Measurements from ENCODE around the gene ARHGAP40. TPM values are rescaled to one million over a fixed set of nuclear protein-coding genes. Genes with fewer than 3 reads are reported as not detected.

ARHGAP40 gene
- total RNA-seq, 4 donors from 2014 or later: not detected

- Histone ChIP-seq H3K36me3 (no peaks in the 10 kb centered on the region), H3K27me3 (peaks cover 0 to 6% of the 10 kb centered on the region in 2 donors), H3K9me3 (no peaks in the 10 kb centered on the region), H3K4me1 (no peaks in the 10 kb centered on the region), H3K27ac (no peak overlapping the region), H3K4me3 (no peak overlapping the region)
- 67 to 70% methylated on average over 16 of the region's 16 CpGs for WGBS, 2 donors
- no peak for DNase-seq (ENCODE audit: low spot score in 2 of 2)
- TF ChIP-seq POLR2A (IDR thresholded peaks at IDR 0.05): no peak
- no peak for TF ChIP-seq EP300 (IDR thresholded peaks at IDR 0.05)
- TF ChIP-seq CTCF (IDR thresholded peaks at IDR 0.05): no peak
These were observed 15.6 kb downstream of the ARHGAP40 start for GRCh38 chr20:38617011-38617829.

GRCh38 chr20:38617830-38618196 lies 16.2 kb downstream of the ARHGAP40 start:
- H3K27ac ChIP-seq: no peak overlapping the region
- no peak for DNase-seq (ENCODE audit: low spot score in 2 of 2)
- 87 to 92% methylated on average over 4 of the region's 4 CpGs for WGBS, 2 donors
- H3K27me3 ChIP-seq: peaks cover 0 to 6% of the 10 kb centered on the region in 2 donors
- no peak for TF ChIP-seq EP300 (IDR thresholded peaks at IDR 0.05)
- no peak for TF ChIP-seq CTCF (IDR thresholded peaks at IDR 0.05)
- TF ChIP-seq POLR2A (IDR thresholded peaks at IDR 0.05): no peak
- no peaks in the 10 kb centered on the region for H3K4me1 ChIP-seq
- H3K36me3 ChIP-seq: no peaks in the 10 kb centered on the region
- no peak overlapping the region for H3K4me3 ChIP-seq
- no peaks in the 10 kb centered on the region for H3K9me3 ChIP-seq

GRCh38 chr20:38620441-38620840 lies 18.8 kb downstream of the ARHGAP40 start:
- Histone ChIP-seq H3K36me3 (no peaks in the 10 kb centered on the region), H3K27me3 (peaks cover 0 to 6% of the 10 kb centered on the region in 2 donors), H3K4me3 (no peak overlapping the region), H3K9me3 (peaks cover 0 to 17% (median 0%) of the 10 kb centered on the region in 4 donors), H3K4me1 (no peaks in the 10 kb centered on the region), H3K27ac (no peak overlapping the region)
- DNase-seq (ENCODE audit: low spot score in 2 of 2): no peak
- WGBS, 2 donors: 52 to 56% methylated on average over 9 of the region's 9 CpGs
- no peak for TF ChIP-seq POLR2A (IDR thresholded peaks at IDR 0.05)
- TF ChIP-seq EP300 (IDR thresholded peaks at IDR 0.05): no peak
- TF ChIP-seq CTCF (IDR thresholded peaks at IDR 0.05): no peak

DNA sequence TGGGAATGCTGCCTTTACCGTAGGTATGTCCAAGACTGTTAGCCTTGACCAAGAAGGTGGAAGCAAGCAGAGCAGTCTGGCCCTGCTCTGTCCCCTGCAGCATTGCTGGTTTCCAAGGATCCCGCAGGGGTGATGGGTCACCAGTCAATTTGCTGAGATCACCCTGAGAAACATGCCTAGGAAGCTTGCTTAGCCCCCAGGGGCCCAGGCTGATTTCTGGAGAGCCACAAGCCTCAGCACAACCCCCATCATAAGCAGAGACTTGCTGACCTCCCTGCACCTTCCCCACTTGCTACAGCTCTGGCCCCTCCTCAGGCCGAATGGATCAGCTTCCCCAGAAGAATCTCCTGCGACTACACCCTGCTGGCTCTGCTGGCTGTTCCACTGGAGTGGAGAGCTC lies 21.5 kb downstream of the ARHGAP40 start:
- no peaks in the 10 kb centered on the region for H3K36me3 ChIP-seq
- peaks cover 0 to 17% (median 0%) of the 10 kb centered on the region in 4 donors for H3K9me3 ChIP-seq
- H3K27ac ChIP-seq: no peak overlapping the region
- no peaks in the 10 kb centered on the region for H3K4me1 ChIP-seq
- no peak for TF ChIP-seq EP300 (IDR thresholded peaks at IDR 0.05)
- TF ChIP-seq CTCF (IDR thresholded peaks at IDR 0.05): no peak
- no peak for TF ChIP-seq POLR2A (IDR thresholded peaks at IDR 0.05)
- WGBS, 2 donors: 61 to 66% methylated on average over 4 of the region's 4 CpGs
- no peak for DNase-seq (ENCODE audit: low spot score in 2 of 2)
- no peak overlapping the region for H3K4me3 ChIP-seq
- no peaks in the 10 kb centered on the region for H3K27me3 ChIP-seq

- DNase-seq (ENCODE audit: low spot score in 2 of 2): no peak
- Histone ChIP-seq H3K4me1 (no peaks in the 10 kb centered on the region), H3K36me3 (no peaks in the 10 kb centered on the region), H3K27me3 (no peaks in the 10 kb centered on the region), H3K9me3 (peaks cover 0 to 17% (median 0%) of the 10 kb centered on the region in 4 donors), H3K27ac (no peak overlapping the region), H3K4me3 (no peak overlapping the region)
- TF ChIP-seq EP300 (IDR thresholded peaks at IDR 0.05): no peak
- no peak for TF ChIP-seq POLR2A (IDR thresholded peaks at IDR 0.05)
- TF ChIP-seq CTCF (IDR thresholded peaks at IDR 0.05): no peak
- 80 to 82% methylated on average over 2 of the region's 2 CpGs for WGBS, 2 donors
These were observed 22.5 kb downstream of the ARHGAP40 start for GRCh38 chr20:38624084-38624483.

Data from tibial nerve (tissue), 4 donors.